Left ventricle myocardium inferior (tissue), 1 donor: ENCODE data around the gene MTRFR. TPM values are rescaled to one million over a fixed set of nuclear protein-coding genes. Genes with fewer than 3 reads are reported as not detected.
"Not testable (repeated sequence)": the region's sequence is repeated elsewhere in the genome, so short reads cannot be mapped to it uniquely, and the experiment has no call there.

ENCODE experiments used
- DNase-seq: peaks from one replicate; pipeline ENCODE4 v3.0.0-alpha.2; 2020
- H3K27ac ChIP-seq: fragments of 200-600 bp; replicated peaks from 2 replicates; pipeline ENCODE4 v1.8.0; 2021
- H3K27me3 ChIP-seq: fragments of 200-600 bp; 2 replicates; pipeline ENCODE4 v1.8.0; 2021; ENCODE audit warnings: low read depth
- H3K36me3 ChIP-seq: fragments of 200-600 bp; 2 replicates; pipeline ENCODE4 v1.8.0; 2021
- H3K4me1 ChIP-seq: fragments of 200-600 bp; 2 replicates; pipeline ENCODE4 v1.8.0; 2021
- H3K4me3 ChIP-seq: fragments of 200-600 bp; 2 replicates; pipeline ENCODE4 v1.8.0; 2021; ENCODE audit warnings: mild to moderate bottlenecking, moderate library complexity
- H3K9me3 ChIP-seq: fragments of 200-600 bp; replicated peaks from 2 replicates; pipeline ENCODE4 v1.8.0; 2021
- CTCF ChIP-seq: fragments of 200-600 bp; IDR thresholded peaks from 2 replicates; pipeline ENCODE4 v1.8.0; 2021; ENCODE audit warnings: antibody characterized with exemption, mild to moderate bottlenecking, borderline replicate concordance
- intact Hi-C: fragments of 100-400 bp; cut with micrococcal nuclease; formaldehyde crosslinking; loops from one replicate; pipeline ENCODE4 v1.11.0; 2022
- total RNA-seq: library from RNA; stranded (reverse); fragmentation: NEBNext Ultra II Directional; extraction: Animal tissue kit (Norgen Biotek cat#: 25700); gene quantifications from one replicate; pipeline ENCODE4 v1.2.1, GENCODE V29; 2021
- donor health status: DM: no; HTN: yes; CAD: no; lungs with severe emphysema.

Gene MTRFR
- total RNA-seq, 1 donor from 2014 or later: 8.4 TPM

GRCh38 chr12:123242116-123242904 lies 9.1 kb downstream of the MTRFR start:
- Histone ChIP-seq H3K27me3 (no peaks in the 10 kb centered on the region), H3K27ac (peak overlapping the region; percentile 40), H3K4me1 (peaks cover 37% of the 10 kb centered on the region), H3K4me3 (no peak overlapping the region), H3K9me3 (no peaks in the 10 kb centered on the region), H3K36me3 (no peaks in the 10 kb centered on the region)
- intact Hi-C loops: no loop called here
- no peak for TF ChIP-seq CTCF
- no peak for DNase-seq

DNA sequence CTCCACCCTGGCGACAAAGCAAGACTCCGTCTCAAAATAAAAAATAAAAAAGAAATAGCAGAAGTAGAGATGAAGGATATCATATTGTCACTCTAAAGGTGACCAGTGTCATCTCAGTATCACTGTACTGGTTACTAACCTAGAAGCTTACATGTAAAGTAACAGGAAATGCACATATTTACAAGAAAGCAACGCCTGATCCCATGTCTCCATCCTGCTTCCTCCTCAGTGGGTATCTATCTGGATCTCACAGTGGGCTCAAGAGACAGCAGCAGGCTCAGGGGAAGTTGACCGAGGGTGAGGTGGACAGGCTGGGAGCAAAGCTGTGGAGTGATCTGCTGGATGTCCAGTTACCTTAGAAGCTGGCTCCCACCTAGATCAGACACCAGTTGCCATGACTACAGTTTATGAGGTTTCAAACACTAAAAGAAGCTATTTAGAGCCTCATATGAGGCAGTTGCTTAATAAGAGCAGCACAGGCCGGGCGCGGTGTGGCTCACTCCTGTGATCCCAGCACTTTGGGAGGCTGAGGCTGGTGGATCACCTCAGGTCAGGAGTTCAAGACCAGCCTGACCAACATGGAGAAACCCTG lies 10.5 kb downstream of the MTRFR start:
- Histone ChIP-seq H3K27ac (no peak overlapping the region), H3K4me1 (peaks cover 23% of the 10 kb centered on the region), H3K27me3 (no peaks in the 10 kb centered on the region), H3K36me3 (peaks cover 7% of the 10 kb centered on the region), H3K9me3 (no peaks in the 10 kb centered on the region), H3K4me3 (no peak overlapping the region)
- no peak for DNase-seq
- TF ChIP-seq CTCF: no peak
- intact Hi-C loops: no loop called here

GRCh38 chr12:123245678-123246077 lies 12.4 kb downstream of the MTRFR start:
- Histone ChIP-seq H3K36me3 (peaks cover 7% of the 10 kb centered on the region), H3K4me1 (peaks cover 27% of the 10 kb centered on the region), H3K9me3 (no peaks in the 10 kb centered on the region), H3K27ac (no peak overlapping the region), H3K4me3 (no peak overlapping the region), H3K27me3 (no peaks in the 10 kb centered on the region)
- no peak for TF ChIP-seq CTCF
- DNase-seq: no peak
- intact Hi-C loops: no loop called here

DNA sequence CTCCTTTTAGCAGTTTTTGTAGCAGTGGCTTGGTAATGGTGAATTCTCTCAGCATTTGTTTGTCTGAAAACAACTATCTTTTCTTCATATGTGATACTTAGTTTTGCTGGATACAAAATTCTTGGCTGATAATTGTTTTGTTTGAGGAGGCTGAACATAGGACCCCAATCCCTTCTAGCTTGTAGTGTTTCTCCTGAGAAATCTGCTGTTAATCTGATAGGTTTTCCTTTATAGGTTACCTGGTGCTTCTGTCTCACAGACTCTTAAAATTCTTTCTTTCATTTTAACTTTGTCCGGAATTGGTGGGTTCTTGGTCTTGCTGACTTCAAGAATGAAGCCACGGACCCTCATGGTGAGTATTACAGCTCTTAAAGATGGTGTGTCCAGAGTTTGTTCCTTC lies 14.9 kb downstream of the MTRFR start:
- DNase-seq, H3K27me3 ChIP-seq, intact Hi-C loops, H3K27ac ChIP-seq, H3K36me3 ChIP-seq, H3K4me3 ChIP-seq, H3K9me3 ChIP-seq: not testable (repeated sequence)
- peaks cover 24% of the 10 kb centered on the region for H3K4me1 ChIP-seq

GRCh38 chr12:123248996-123249741 lies 15.9 kb downstream of the MTRFR start:
- DNase-seq, intact Hi-C loops, H3K27me3 ChIP-seq, H3K27ac ChIP-seq, H3K9me3 ChIP-seq, H3K4me3 ChIP-seq: not testable (repeated sequence)
- Histone ChIP-seq H3K4me1 (peaks cover 30% of the 10 kb centered on the region), H3K36me3 (peaks cover 16% of the 10 kb centered on the region)

DNA sequence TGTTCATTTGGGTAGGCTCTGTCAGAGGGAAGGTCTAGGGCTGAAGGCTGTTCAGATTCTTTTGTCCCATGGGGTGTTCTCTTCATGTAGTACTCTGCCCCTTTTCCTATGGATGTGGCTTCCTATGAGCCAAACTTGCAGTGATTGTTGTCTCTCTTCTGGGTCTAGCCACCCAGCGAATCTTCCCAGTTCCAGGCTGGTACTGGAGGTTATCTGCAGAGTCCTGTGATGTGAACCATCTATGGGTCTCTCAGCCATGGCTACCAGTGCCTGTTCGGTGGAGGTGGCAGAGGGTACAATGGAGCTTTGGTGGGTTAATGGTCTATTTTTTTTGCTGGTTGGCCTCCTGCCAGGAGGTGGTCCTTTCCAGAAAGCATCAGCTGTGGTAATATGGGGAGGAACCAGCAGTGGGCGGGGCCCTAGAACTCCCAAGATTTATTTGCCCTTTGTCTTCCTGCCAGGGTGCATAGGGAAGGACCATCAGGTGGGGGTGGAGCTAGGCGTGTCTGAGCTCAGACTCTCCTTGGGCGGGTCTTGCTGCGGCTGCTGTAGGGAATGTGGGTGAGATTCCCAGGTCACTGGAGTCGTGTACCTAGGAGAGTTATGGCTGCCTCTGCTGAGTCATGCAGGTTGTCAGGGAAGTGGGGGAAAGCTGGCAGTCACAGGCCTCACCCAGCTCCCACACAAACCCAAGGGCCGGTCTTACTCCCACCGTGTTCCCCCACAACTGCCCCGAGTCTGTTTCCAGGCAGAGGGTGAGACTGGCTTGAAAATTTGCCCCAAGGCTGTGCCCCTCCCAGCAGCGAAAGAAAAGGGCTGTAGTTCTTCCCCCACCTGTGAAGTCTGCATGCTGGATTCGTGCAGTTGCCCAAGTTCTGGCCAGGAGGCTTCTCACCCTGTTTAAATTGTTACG lies 17.5 kb downstream of the MTRFR start:
- H3K27me3 ChIP-seq: no peaks in the 10 kb centered on the region
- H3K27ac ChIP-seq: no peak overlapping the region
- TF ChIP-seq CTCF: no peak
- DNase-seq: no peak
- H3K4me1 ChIP-seq: peaks cover 40% of the 10 kb centered on the region
- H3K9me3 ChIP-seq: no peaks in the 10 kb centered on the region
- H3K36me3 ChIP-seq: peaks cover 28% of the 10 kb centered on the region
- intact Hi-C loops: no loop called here
- H3K4me3 ChIP-seq: no peak overlapping the region
